Dendritic cell treated with granulocyte-macrophage colony-stimulating factor and Interleukin-4, amounts not matched to agents 40 ng/mL and 50 ng/mL, for 4 days (primary cell): ENCODE measurements around the gene IMPG2.

ENCODE experiments used
- H3K27ac Mint-ChIP-seq: one replicate; pipeline ENCODE4 v1.8.0; 2022; ENCODE audit warnings: mild to moderate bottlenecking, mixed read lengths
- H3K27me3 Mint-ChIP-seq: one replicate; pipeline ENCODE4 v1.8.0; 2022; ENCODE audit warnings: mild to moderate bottlenecking, mixed read lengths
- H3K36me3 Mint-ChIP-seq: one replicate; pipeline ENCODE4 v1.8.0; 2022; ENCODE audit warnings: low read depth, mixed read lengths
- H3K4me1 Mint-ChIP-seq: one replicate; pipeline ENCODE4 v1.8.0; 2022; ENCODE audit warnings: low read depth, mixed read lengths
- H3K4me3 Mint-ChIP-seq: one replicate; pipeline ENCODE4 v1.8.0; 2022; ENCODE audit warnings: mild to moderate bottlenecking, moderate library complexity, mixed read lengths
- H3K9me3 Mint-ChIP-seq: one replicate; pipeline ENCODE4 v1.8.0; 2022; ENCODE audit warnings: mixed read lengths
- intact Hi-C: fragments of 100-400 bp; cut with micrococcal nuclease; formaldehyde crosslinking; loops from one replicate; pipeline ENCODE4 v1.15.0; 2022

IMPG2 gene

GRCh38 chr3:101266071-101266470, 54.3 kb downstream of the IMPG2 start:
- no peak overlapping the region for H3K4me3 Mint-ChIP-seq
- intact Hi-C loops: no loop called here

GRCh38 chr3:101262393-101263240, 57.8 kb downstream of the IMPG2 start:
- intact Hi-C loops: no loop called here
- peaks cover 15% of the 10 kb centered on the region for H3K9me3 Mint-ChIP-seq
- H3K4me3 Mint-ChIP-seq: no peak overlapping the region
- no peaks in the 10 kb centered on the region for H3K27me3 Mint-ChIP-seq
- no peak overlapping the region for H3K27ac Mint-ChIP-seq
- no peaks in the 10 kb centered on the region for H3K4me1 Mint-ChIP-seq
- H3K36me3 Mint-ChIP-seq: no peaks in the 10 kb centered on the region

More at GRCh38 chr3:101266071-101266470, 54.3 kb downstream of the IMPG2 start:
- Mint-ChIP-seq H3K27ac (no peak overlapping the region), H3K27me3 (no peaks in the 10 kb centered on the region), H3K4me1 (no peaks in the 10 kb centered on the region), H3K9me3 (peaks cover 15% of the 10 kb centered on the region), H3K36me3 (no peaks in the 10 kb centered on the region)

- H3K4me1 Mint-ChIP-seq: no peaks in the 10 kb centered on the region
- H3K27me3 Mint-ChIP-seq: no peaks in the 10 kb centered on the region
- no peaks in the 10 kb centered on the region for H3K36me3 Mint-ChIP-seq
- H3K9me3 Mint-ChIP-seq: peaks cover 15% of the 10 kb centered on the region
- intact Hi-C loops: no loop called here
- H3K4me3 Mint-ChIP-seq: no peak overlapping the region
- no peak overlapping the region for H3K27ac Mint-ChIP-seq
Measured at GRCh38 chr3:101261506-101261905, 58.9 kb downstream of the IMPG2 start.

- no peaks in the 10 kb centered on the region for H3K4me1 Mint-ChIP-seq
- no peaks in the 10 kb centered on the region for H3K27me3 Mint-ChIP-seq
- H3K36me3 Mint-ChIP-seq: no peaks in the 10 kb centered on the region
- intact Hi-C loops: no loop called here
- no peak overlapping the region for H3K4me3 Mint-ChIP-seq
- no peak overlapping the region for H3K27ac Mint-ChIP-seq
- peaks cover 8% of the 10 kb centered on the region for H3K9me3 Mint-ChIP-seq
Measured at GRCh38 chr3:101259485-101260341, 60.7 kb downstream of the IMPG2 start.

GRCh38 chr3:101256511-101256910, 63.9 kb downstream of the IMPG2 start:
- H3K4me3 Mint-ChIP-seq: no peak overlapping the region
- H3K36me3 Mint-ChIP-seq: no peaks in the 10 kb centered on the region
- H3K4me1 Mint-ChIP-seq: no peaks in the 10 kb centered on the region
- H3K27ac Mint-ChIP-seq: no peak overlapping the region
- no peaks in the 10 kb centered on the region for H3K27me3 Mint-ChIP-seq
- intact Hi-C loops: no loop called here
- H3K9me3 Mint-ChIP-seq: no peaks in the 10 kb centered on the region

- no peaks in the 10 kb centered on the region for H3K9me3 Mint-ChIP-seq
- no peak overlapping the region for H3K4me3 Mint-ChIP-seq
- H3K36me3 Mint-ChIP-seq: no peaks in the 10 kb centered on the region
- no peaks in the 10 kb centered on the region for H3K27me3 Mint-ChIP-seq
- H3K27ac Mint-ChIP-seq: no peak overlapping the region
- intact Hi-C loops: no loop called here
- no peaks in the 10 kb centered on the region for H3K4me1 Mint-ChIP-seq
Measured at GRCh38 chr3:101255441-101255840, 64.9 kb downstream of the IMPG2 start.

- intact Hi-C loops: no loop called here
- Mint-ChIP-seq H3K4me1 (peaks cover 12% of the 10 kb centered on the region), H3K27ac (no peak overlapping the region), H3K27me3 (no peaks in the 10 kb centered on the region), H3K36me3 (no peaks in the 10 kb centered on the region), H3K4me3 (no peak overlapping the region), H3K9me3 (peaks cover 9% of the 10 kb centered on the region)
Measured at GRCh38 chr3:101253396-101253795, 67.0 kb downstream of the IMPG2 start.

GRCh38 chr3:101252945-101253344, 67.4 kb downstream of the IMPG2 start:
- peaks cover 12% of the 10 kb centered on the region for H3K9me3 Mint-ChIP-seq
- intact Hi-C loops: no loop called here
- peaks cover 14% of the 10 kb centered on the region for H3K4me1 Mint-ChIP-seq
- H3K27me3 Mint-ChIP-seq: no peaks in the 10 kb centered on the region
- H3K36me3 Mint-ChIP-seq: no peaks in the 10 kb centered on the region
- H3K27ac Mint-ChIP-seq: no peak overlapping the region
- no peak overlapping the region for H3K4me3 Mint-ChIP-seq

GRCh38 chr3:101252307-101252706, 68.1 kb downstream of the IMPG2 start:
- Mint-ChIP-seq H3K36me3 (no peaks in the 10 kb centered on the region), H3K4me3 (no peak overlapping the region), H3K4me1 (peaks cover 14% of the 10 kb centered on the region), H3K27me3 (no peaks in the 10 kb centered on the region), H3K9me3 (peaks cover 12% of the 10 kb centered on the region), H3K27ac (no peak overlapping the region)
- intact Hi-C loops: no loop called here

- intact Hi-C loops: no loop called here
- no peaks in the 10 kb centered on the region for H3K36me3 Mint-ChIP-seq
Measured at GRCh38 chr3:101251441-101251840, 68.9 kb downstream of the IMPG2 start.

GRCh38 chr3:101249522-101249921, 70.9 kb downstream of the IMPG2 start:
- Mint-ChIP-seq H3K27ac (no peak overlapping the region), H3K9me3 (peaks cover 12% of the 10 kb centered on the region), H3K4me1 (peaks cover 14% of the 10 kb centered on the region), H3K4me3 (no peak overlapping the region), H3K36me3 (no peaks in the 10 kb centered on the region), H3K27me3 (no peaks in the 10 kb centered on the region)
- intact Hi-C loops: no loop called here

More at GRCh38 chr3:101251441-101251840, 68.9 kb downstream of the IMPG2 start:
- Mint-ChIP-seq H3K27me3 (no peaks in the 10 kb centered on the region), H3K27ac (no peak overlapping the region), H3K9me3 (peaks cover 12% of the 10 kb centered on the region), H3K4me3 (no peak overlapping the region), H3K4me1 (peaks cover 14% of the 10 kb centered on the region)

GRCh38 chr3:101248736-101249135, 71.6 kb downstream of the IMPG2 start:
- intact Hi-C loops: no loop called here
- H3K27me3 Mint-ChIP-seq: no peaks in the 10 kb centered on the region
- H3K9me3 Mint-ChIP-seq: peaks cover 12% of the 10 kb centered on the region
- H3K27ac Mint-ChIP-seq: no peak overlapping the region
- peaks cover 14% of the 10 kb centered on the region for H3K4me1 Mint-ChIP-seq
- no peak overlapping the region for H3K4me3 Mint-ChIP-seq
- H3K36me3 Mint-ChIP-seq: no peaks in the 10 kb centered on the region

- H3K9me3 Mint-ChIP-seq: peaks cover 19% of the 10 kb centered on the region
- H3K27me3 Mint-ChIP-seq: no peaks in the 10 kb centered on the region
- H3K36me3 Mint-ChIP-seq: no peaks in the 10 kb centered on the region
- H3K4me1 Mint-ChIP-seq: peaks cover 10% of the 10 kb centered on the region
- no peak overlapping the region for H3K27ac Mint-ChIP-seq
- intact Hi-C loops: no loop called here
- H3K4me3 Mint-ChIP-seq: no peak overlapping the region
Measured at GRCh38 chr3:101244212-101244575, 76.2 kb downstream of the IMPG2 start.
